ENCODE results near the gene TNIP1. TPM values are rescaled to one million over a fixed set of nuclear protein-coding genes. Genes with fewer than 3 reads are reported as not detected.

Gene TNIP1
- total RNA-seq, 2 donors from 2014 or later, result 51.3 to 52.2 TPM

- Histone ChIP-seq H3K9me3 (ENCODE audit: control insufficient read depth, low read length) (no peaks in the 10 kb centered on the region), H3K4me3 (ENCODE audit: low read length) (no peak overlapping the region), H3K9ac (ENCODE audit: extremely low read depth, low read length, poor library complexity, severe bottlenecking) (no peak overlapping the region), H3K4me1 (ENCODE audit: control insufficient read depth, insufficient read depth, low read length) (peaks cover 5% of the 10 kb centered on the region), H3K27ac (ENCODE audit: low read depth, low read length) (no peak overlapping the region), H3K36me3 (ENCODE audit: control insufficient read depth, insufficient read depth, low read length) (no peaks in the 10 kb centered on the region), H3K27me3 (ENCODE audit: control insufficient read depth, insufficient read depth, low read length, poor library complexity, severe bottlenecking) (peaks cover 6% of the 10 kb centered on the region)
- Mint-ChIP-seq H3K27ac (no peak overlapping the region), H3K4me3 (no peak overlapping the region), H3K36me3 (ENCODE audit: low read depth) (no peaks in the 10 kb centered on the region), H3K9me3 (no peaks in the 10 kb centered on the region), H3K27me3 (ENCODE audit: insufficient read depth) (peaks cover 10% of the 10 kb centered on the region), H3K4me1 (peaks cover 21% of the 10 kb centered on the region)
- DNase-seq, result no peak
- 100% methylated on average over 2 of the region's 2 CpGs; no CpG with 5 or more reads in 1 of the 2 experiments for WGBS, 2 experiments (ENCODE audit: insufficient coverage in 1 of 2, insufficient read length in 1 of 2)
- TF ChIP-seq CTCF (conservative IDR thresholded peaks at IDR 0.05), result no peak
Observed at GRCh38 chr5:151092762-151093161, 11.9 kb upstream of the TNIP1 start.

GRCh38 chr5:151089726-151090125, 8.9 kb upstream of the TNIP1 start:
- H3K36me3 ChIP-seq (ENCODE audit: control insufficient read depth, insufficient read depth, low read length), result no peaks in the 10 kb centered on the region
- Mint-ChIP-seq H3K27me3 (ENCODE audit: insufficient read depth) (peaks cover 10% of the 10 kb centered on the region), H3K9me3 (no peaks in the 10 kb centered on the region), H3K27ac (no peak overlapping the region), H3K4me1 (peaks cover 9% of the 10 kb centered on the region), H3K4me3 (no peak overlapping the region), H3K36me3 (ENCODE audit: low read depth) (no peaks in the 10 kb centered on the region)
- WGBS, 2 experiments (ENCODE audit: insufficient coverage in 1 of 2, insufficient read length in 1 of 2), result 50% methylated on average over 2 of the region's 2 CpGs; no CpG with 5 or more reads in 1 of the 2 experiments
- H3K9me3 ChIP-seq (ENCODE audit: control insufficient read depth, low read length), result no peaks in the 10 kb centered on the region
- H3K27me3 ChIP-seq (ENCODE audit: control insufficient read depth, insufficient read depth, low read length, poor library complexity, severe bottlenecking), result peaks cover 6% of the 10 kb centered on the region
- H3K9ac ChIP-seq (ENCODE audit: extremely low read depth, low read length, poor library complexity, severe bottlenecking), result no peak overlapping the region
- no peak overlapping the region for H3K4me3 ChIP-seq (ENCODE audit: low read length)
- peaks cover 5% of the 10 kb centered on the region for H3K4me1 ChIP-seq (ENCODE audit: control insufficient read depth, insufficient read depth, low read length)
- no peak for DNase-seq
- no peak overlapping the region for H3K27ac ChIP-seq (ENCODE audit: low read depth, low read length)
- TF ChIP-seq CTCF (conservative IDR thresholded peaks at IDR 0.05), result no peak

- DNase-seq, result no peak
- H3K9me3 ChIP-seq (ENCODE audit: control insufficient read depth, low read length), result no peaks in the 10 kb centered on the region
- Mint-ChIP-seq H3K36me3 (ENCODE audit: low read depth) (no peaks in the 10 kb centered on the region), H3K4me3 (no peak overlapping the region), H3K9me3 (no peaks in the 10 kb centered on the region), H3K27me3 (ENCODE audit: insufficient read depth) (peaks cover 10% of the 10 kb centered on the region), H3K4me1 (peaks cover 7% of the 10 kb centered on the region), H3K27ac (no peak overlapping the region)
- H3K27ac ChIP-seq (ENCODE audit: low read depth, low read length), result no peak overlapping the region
- peaks cover 6% of the 10 kb centered on the region for H3K27me3 ChIP-seq (ENCODE audit: control insufficient read depth, insufficient read depth, low read length, poor library complexity, severe bottlenecking)
- WGBS, 2 experiments (ENCODE audit: insufficient coverage in 1 of 2, insufficient read length in 1 of 2), result 93 to 100% methylated on average over 2 to 4 of the region's 4 CpGs
- TF ChIP-seq CTCF (conservative IDR thresholded peaks at IDR 0.05), result no peak
- no peaks in the 10 kb centered on the region for H3K36me3 ChIP-seq (ENCODE audit: control insufficient read depth, insufficient read depth, low read length)
- peaks cover 5% of the 10 kb centered on the region for H3K4me1 ChIP-seq (ENCODE audit: control insufficient read depth, insufficient read depth, low read length)
- H3K4me3 ChIP-seq (ENCODE audit: low read length), result no peak overlapping the region
- H3K9ac ChIP-seq (ENCODE audit: extremely low read depth, low read length, poor library complexity, severe bottlenecking), result no peak overlapping the region
Observed at GRCh38 chr5:151088986-151089385, 8.2 kb upstream of the TNIP1 start.

Data from endodermal cell (in vitro differentiated cells).